Measurements from ENCODE around the gene SP8. TPM values are rescaled to one million over a fixed set of nuclear protein-coding genes. Genes with fewer than 3 reads are reported as not detected.
A peak's percentile ranks its signal among the peaks of the same experiment; 100 is the strongest.

Gene SP8
- total and polyA plus RNA-seq, 5 donors, result not detected

DNA sequence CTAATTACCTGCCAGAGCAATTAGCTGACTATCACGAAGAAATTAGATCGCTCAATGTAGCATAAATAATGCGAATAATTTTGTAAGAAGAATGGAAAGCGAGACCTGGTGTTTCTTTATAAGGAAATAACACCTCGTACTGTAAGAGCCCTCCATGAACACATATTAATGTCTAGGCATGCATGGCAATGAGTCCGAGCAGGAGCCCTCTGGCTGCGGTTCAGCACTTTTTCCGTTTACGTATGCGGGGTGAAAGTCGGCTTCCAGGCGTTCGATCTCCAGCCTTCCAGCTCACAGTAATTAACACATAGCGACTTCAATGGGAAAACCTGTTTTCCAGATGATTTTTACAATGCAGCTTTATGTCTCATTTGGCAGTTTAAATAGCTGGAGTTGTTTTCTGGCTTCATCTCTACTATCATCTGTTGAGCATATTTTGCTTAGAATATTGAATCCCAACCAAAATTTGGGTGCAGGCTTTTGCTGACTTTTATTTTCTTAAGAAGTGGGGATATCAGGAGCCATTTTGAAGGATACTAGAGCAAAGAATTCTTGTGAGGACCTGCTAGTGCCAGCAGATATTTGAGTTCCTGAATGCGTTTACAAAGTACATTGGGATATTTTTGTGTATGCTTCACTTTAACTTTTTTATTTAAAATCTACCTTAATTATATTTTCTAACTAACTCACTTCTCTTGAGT, 7.2 kb upstream of the SP8 start:
- ATAC-seq (no peak), DNase-seq (no peak)
- 8% methylated on average over 15 of the region's 15 CpGs for WGBS
- peaks cover 1% of the 10 kb centered on the region for H3K9me3 ChIP-seq (ENCODE audit: control insufficient read depth, low read length)
- no peak overlapping the region for H3K4me3 ChIP-seq (ENCODE audit: low read length)
- H3K27ac ChIP-seq (ENCODE audit: low read length), result no peak overlapping the region
- intact Hi-C loops (cut with DNase I), result no loop called here
- H3K4me1 ChIP-seq (ENCODE audit: control insufficient read depth, insufficient read depth, low read length), result peaks cover 2% of the 10 kb centered on the region
- peaks cover 15% of the 10 kb centered on the region for H3K27me3 ChIP-seq (ENCODE audit: control insufficient read depth, insufficient read depth)

DNA sequence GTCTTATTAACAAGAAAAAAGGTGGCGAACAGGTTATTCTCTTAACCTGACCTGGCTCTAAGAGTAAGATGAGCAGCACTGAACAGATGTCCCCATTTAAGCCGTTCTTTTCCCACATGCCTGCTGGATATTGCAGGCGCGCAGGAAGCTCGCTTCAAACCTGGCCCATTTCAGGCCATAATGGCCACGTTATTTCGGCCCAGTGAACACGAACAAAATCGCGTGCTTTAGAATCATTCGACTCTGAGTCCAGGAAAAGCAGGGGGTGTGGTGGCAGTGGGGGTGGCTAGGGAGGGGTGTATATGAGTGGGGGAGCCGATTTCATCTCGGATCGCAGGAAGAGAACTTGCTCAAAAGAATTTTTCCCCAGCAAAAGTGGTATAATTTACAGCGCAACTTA, 6.6 kb upstream of the SP8 start:
- intact Hi-C loops (cut with DNase I), result no loop called here
- no peak for DNase-seq
- Histone ChIP-seq H3K27me3 (ENCODE audit: control insufficient read depth, insufficient read depth) (peaks cover 15% of the 10 kb centered on the region), H3K4me3 (ENCODE audit: low read length) (no peak overlapping the region), H3K27ac (ENCODE audit: low read length) (no peak overlapping the region), H3K4me1 (ENCODE audit: control insufficient read depth, insufficient read depth, low read length) (peaks cover 2% of the 10 kb centered on the region), H3K9me3 (ENCODE audit: control insufficient read depth, low read length) (peaks cover 1% of the 10 kb centered on the region)
- WGBS, result 11% methylated on average over 15 of the region's 15 CpGs
- no peak for ATAC-seq

DNA sequence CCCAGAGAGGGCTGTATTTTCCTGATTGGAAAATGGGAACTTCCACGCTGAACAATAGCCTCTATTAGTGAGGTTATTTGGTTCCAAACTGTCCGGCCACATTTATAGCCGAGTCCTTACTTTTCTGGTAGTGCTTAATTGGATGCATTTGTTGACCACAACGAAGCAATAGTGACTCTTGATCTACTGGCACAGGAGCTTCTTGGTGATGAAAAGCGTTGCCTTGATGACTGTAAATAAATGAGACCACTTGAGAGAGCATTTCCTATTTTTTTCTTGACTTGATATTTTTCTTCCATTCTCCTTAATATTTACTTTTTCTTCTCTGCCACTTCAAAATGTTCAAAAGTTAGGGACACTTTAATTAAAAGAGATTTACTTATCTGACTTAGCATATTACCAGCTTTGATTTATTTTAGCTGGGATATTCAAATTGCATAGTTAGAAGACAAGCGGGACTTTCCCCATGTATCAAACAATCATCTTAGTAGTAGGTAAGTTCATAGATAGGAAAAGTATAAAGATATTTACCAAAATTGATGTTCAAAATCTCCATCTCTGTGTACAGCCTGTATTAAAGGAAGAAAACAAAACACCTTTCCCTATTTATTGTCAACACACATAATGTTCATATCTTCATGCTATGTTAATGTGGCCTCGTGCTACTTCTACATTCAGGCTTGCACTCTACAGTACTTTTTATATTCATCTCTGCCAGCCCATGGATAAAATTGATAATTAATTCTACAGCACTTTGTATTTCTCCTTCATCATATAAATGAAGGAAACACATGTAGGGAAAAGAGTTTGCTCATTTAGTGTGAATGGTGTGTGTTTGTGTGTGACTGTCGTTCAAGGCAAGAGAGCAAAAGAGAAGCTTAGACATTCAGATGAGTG, 5.1 kb upstream of the SP8 start:
- Histone ChIP-seq H3K9me3 (ENCODE audit: control insufficient read depth, low read length) (peaks cover 1% of the 10 kb centered on the region), H3K27ac (ENCODE audit: low read length) (no peak overlapping the region), H3K4me3 (ENCODE audit: low read length) (no peak overlapping the region), H3K4me1 (ENCODE audit: control insufficient read depth, insufficient read depth, low read length) (peaks cover 2% of the 10 kb centered on the region), H3K27me3 (ENCODE audit: control insufficient read depth, insufficient read depth) (peaks cover 15% of the 10 kb centered on the region)
- ATAC-seq, result no peak
- no peak for DNase-seq
- WGBS, result 14% methylated on average over 8 of the region's 8 CpGs
- intact Hi-C loops (cut with DNase I), result no loop called here

DNA sequence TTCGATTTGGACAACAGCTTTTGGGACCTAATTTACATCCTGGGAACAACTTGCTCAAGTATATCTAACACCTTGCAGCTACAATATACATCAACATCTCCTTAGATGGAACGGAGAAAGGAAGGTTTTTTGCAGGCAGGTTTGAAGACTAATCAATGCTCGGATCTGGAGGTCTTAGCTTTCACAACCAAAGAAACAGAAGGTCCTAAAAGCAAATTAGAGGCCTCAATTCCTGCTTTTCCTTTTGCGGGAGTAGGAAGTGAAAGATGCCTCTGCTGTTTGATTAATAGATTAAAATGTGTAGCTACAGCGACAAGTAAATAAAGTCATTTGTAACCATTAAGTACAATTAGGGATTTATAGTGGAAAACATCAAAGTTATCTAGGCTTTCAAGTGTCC, 3.7 kb upstream of the SP8 start:
- no peak overlapping the region for H3K27ac ChIP-seq (ENCODE audit: low read length)
- intact Hi-C loops (cut with DNase I), result no loop called here
- DNase-seq, result no peak
- peaks cover 5% of the 10 kb centered on the region for H3K4me1 ChIP-seq (ENCODE audit: control insufficient read depth, insufficient read depth, low read length)
- 8% methylated on average over 5 of the region's 5 CpGs for WGBS
- H3K9me3 ChIP-seq (ENCODE audit: control insufficient read depth, low read length), result peaks cover 1% of the 10 kb centered on the region
- H3K27me3 ChIP-seq (ENCODE audit: control insufficient read depth, insufficient read depth), result peaks cover 6% of the 10 kb centered on the region
- no peak for ATAC-seq
- no peak overlapping the region for H3K4me3 ChIP-seq (ENCODE audit: low read length)

DNA sequence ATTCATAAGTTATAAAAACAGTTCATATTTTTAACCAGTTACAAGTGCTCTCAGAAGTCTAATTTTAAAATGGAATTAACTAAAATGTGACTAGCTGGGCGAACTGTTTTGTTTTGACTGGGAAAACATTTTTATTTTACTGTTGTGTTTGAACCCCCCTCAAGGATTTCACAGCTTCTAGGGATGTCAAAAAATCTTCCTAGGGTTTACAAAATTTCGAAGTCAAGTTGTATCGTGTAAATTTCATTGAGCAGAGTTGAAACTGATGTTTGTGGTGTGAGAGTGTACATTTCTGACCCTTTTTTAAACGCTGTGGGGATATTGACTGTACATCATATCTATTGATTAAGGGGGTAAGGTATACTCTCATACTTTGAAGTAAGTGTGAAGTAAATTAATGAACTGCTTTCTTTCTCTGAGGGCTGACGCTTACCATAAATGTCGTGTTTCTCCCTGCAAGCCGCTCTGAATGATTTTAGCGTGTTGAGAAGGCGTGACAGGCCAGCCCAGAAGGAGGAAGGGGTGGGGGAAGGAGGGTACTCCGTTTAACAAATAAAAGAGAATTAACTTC, 1.8 kb upstream of the SP8 start:
- Histone ChIP-seq H3K4me3 (ENCODE audit: low read length) (no peak overlapping the region), H3K9me3 (ENCODE audit: control insufficient read depth, low read length) (peaks cover 1% of the 10 kb centered on the region), H3K4me1 (ENCODE audit: control insufficient read depth, insufficient read depth, low read length) (peaks cover 5% of the 10 kb centered on the region), H3K27ac (ENCODE audit: low read length) (no peak overlapping the region), H3K27me3 (ENCODE audit: control insufficient read depth, insufficient read depth) (peaks cover 4% of the 10 kb centered on the region)
- ATAC-seq, result no peak
- no peak for DNase-seq
- WGBS, result 15% methylated on average over 10 of the region's 10 CpGs
- intact Hi-C loops (cut with DNase I), result loop anchor here in 1 of 4 donors (10.0 kb wide), 2 partner anchors 466 to 1216 kb away; no protein-coding TSS in a partner anchor

DNA sequence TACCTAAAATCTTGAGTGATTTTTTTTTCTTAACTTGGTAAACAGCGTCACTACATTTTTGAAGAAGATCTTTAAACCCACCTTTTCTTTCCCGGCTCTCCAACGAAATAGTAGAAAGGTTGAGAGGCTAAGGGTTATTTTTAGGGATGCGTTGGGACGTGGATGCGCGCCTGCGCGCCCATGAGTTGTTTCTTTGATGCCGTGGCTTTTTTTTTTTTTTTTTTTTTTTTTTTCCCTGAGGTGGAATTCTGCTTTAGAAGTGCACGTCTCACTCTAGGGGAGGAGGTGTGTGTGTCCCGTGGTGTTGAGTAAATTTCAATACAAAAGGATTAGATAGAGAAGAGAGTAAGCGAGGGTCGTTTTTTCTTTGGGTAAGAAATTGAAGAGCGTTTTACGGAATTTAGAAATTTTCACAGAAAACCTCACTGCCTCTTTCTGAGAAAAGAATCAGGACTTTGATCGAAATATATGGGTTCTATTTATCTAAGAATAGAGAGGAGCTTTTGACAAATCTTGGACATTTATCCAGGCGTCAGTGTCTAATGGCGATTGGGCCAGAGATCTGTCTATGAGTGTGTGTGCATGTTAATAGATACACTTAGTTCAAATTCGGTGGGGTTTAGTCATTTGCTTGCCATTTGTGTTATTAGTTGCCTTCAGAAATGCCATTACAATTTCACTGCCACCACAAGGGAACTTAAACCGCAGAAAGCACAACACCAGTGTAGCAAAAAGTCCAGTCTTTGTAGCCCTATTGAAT, 1.2 kb upstream of the SP8 start:
- intact Hi-C loops (cut with DNase I), result loop anchor here in 1 of 4 donors (10.0 kb wide), 2 partner anchors 467 to 1217 kb away; no protein-coding TSS in a partner anchor
- 9% methylated on average over 21 of the region's 21 CpGs for WGBS
- no peak overlapping the region for H3K4me3 ChIP-seq (ENCODE audit: low read length)

DNA sequence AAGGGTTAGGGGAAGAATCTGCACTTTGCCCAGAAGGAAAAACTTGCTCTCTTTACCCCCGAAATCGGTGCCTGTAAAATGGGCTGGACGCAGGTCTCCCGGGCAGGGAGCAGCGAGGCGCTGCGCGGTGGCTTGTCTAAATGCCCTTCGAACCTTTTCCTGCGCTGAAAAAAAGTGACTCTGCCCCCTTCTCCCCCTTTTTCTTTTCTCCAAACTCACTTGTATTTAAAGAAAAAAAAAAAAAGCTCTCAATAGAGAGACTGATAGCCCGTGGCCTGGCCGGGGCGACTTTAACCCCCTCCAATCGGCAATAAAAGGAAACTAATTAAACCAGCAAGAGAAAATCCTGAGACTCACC, 286 bp downstream of the SP8 start:
- no peak for DNase-seq
- no peak for ATAC-seq
- Histone ChIP-seq H3K4me3 (ENCODE audit: low read length) (peak overlapping the region; percentile 64), H3K4me1 (ENCODE audit: control insufficient read depth, insufficient read depth, low read length) (peaks cover 5% of the 10 kb centered on the region), H3K9me3 (ENCODE audit: control insufficient read depth, low read length) (no peaks in the 10 kb centered on the region), H3K27ac (ENCODE audit: low read length) (no peak overlapping the region), H3K27me3 (ENCODE audit: control insufficient read depth, insufficient read depth) (peaks cover 2% of the 10 kb centered on the region)
- intact Hi-C loops (cut with DNase I), result loop anchor here in 1 of 4 donors (10.0 kb wide), 2 partner anchors 468 to 1218 kb away; no protein-coding TSS in a partner anchor
- WGBS, result 4% methylated on average over 14 of the region's 14 CpGs

More for the DNA sequence above, 1.2 kb upstream of the SP8 start:
- ATAC-seq, result no peak
- no peaks in the 10 kb centered on the region for H3K9me3 ChIP-seq (ENCODE audit: control insufficient read depth, low read length)
- peaks cover 4% of the 10 kb centered on the region for H3K27me3 ChIP-seq (ENCODE audit: control insufficient read depth, insufficient read depth)
- no peak overlapping the region for H3K27ac ChIP-seq (ENCODE audit: low read length)
- H3K4me1 ChIP-seq (ENCODE audit: control insufficient read depth, insufficient read depth, low read length), result peaks cover 5% of the 10 kb centered on the region
- DNase-seq, result no peak

DNA sequence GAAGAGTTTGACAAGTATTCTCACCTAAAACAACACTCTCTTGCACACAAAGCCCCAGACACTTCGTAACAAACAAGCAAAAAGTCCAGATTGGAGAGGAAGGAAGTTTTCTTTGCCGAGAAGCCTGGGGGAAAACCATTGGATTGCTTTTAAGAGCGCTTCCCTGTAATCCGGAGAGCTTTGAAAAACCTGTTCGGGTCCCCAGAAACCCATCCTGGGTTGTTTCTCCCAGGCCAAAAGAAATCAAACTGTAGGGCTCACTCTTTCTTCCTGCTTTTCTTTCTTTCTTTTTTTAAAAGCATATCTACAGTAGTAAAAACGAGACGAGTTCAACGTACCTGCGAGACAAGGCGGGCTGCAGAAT, 655 bp downstream of the SP8 start:
- Histone ChIP-seq H3K4me1 (ENCODE audit: control insufficient read depth, insufficient read depth, low read length) (peaks cover 5% of the 10 kb centered on the region), H3K4me3 (ENCODE audit: low read length) (peak overlapping the region; percentile 64), H3K27me3 (ENCODE audit: control insufficient read depth, insufficient read depth) (peaks cover 2% of the 10 kb centered on the region), H3K9me3 (ENCODE audit: control insufficient read depth, low read length) (no peaks in the 10 kb centered on the region), H3K27ac (ENCODE audit: low read length) (no peak overlapping the region)
- intact Hi-C loops (cut with DNase I), result loop anchor here in 1 of 4 donors (10.0 kb wide), 2 partner anchors 469 to 1219 kb away; no protein-coding TSS in a partner anchor
- 4% methylated on average over 10 of the region's 10 CpGs for WGBS
- no peak for ATAC-seq
- DNase-seq, result no peak

DNA sequence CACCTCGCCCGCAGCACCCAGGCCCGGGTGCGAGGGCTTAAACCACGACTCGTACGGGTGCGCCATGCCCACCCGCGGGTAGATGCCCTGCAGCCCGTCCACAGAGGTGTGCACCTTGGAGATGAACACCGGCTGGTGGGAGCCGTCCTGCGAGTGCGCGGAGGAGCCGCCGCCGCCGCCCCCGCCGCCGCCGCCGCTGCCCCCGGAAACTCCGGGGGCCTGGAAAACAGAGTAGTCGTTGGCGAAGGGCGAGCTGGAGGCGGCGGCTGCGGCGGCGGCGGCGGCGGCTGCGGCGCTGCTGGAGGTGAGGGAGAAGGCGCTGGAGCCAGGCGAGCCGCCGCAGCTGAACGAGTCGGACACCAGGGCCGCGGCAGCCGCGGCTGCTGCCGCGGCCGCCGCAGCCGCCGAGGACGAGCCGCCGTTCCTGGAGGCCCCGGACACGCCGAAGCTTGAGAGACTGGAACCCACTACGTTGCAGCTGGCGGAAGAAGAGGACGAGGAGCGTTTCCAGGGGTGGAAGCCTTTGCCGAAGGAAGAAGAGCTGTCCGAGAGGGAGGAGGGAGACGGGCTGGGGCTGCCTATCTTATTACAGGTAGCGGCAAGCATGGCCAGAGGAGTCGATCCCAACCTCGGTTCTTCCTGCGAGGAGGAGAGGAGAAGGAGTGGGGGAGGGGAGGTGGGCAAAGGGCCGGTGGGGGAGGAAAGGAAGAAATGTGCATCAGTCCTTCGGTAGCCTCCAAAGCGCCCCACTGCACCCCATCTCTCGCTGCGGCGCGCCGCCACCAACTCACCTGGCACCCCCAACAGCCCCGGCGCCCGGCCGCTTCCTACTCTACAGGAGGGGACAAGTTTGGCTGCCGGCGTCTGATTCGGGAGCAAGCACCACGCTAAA, 1.3 kb downstream of the SP8 start:
- intact Hi-C loops (cut with DNase I), result loop anchor here in 1 of 4 donors (10.0 kb wide), 2 partner anchors 469 to 1219 kb away; no protein-coding TSS in a partner anchor
- Histone ChIP-seq H3K27ac (ENCODE audit: low read length) (no peak overlapping the region), H3K4me3 (ENCODE audit: low read length) (peak overlapping the region; percentile 64), H3K9me3 (ENCODE audit: control insufficient read depth, low read length) (no peaks in the 10 kb centered on the region), H3K4me1 (ENCODE audit: control insufficient read depth, insufficient read depth, low read length) (peaks cover 2% of the 10 kb centered on the region), H3K27me3 (ENCODE audit: control insufficient read depth, insufficient read depth) (peaks cover 2% of the 10 kb centered on the region)
- 1% methylated on average over 89 of the region's 89 CpGs for WGBS
- ATAC-seq (peak in 1 of 2 donors; percentile 31), DNase-seq (peak in 1 of 3 donors; percentile 56)
